Measurements from ENCODE around the gene WDR59.
A peak's percentile ranks its signal among the peaks of the same experiment; 100 is the strongest.
"Not testable (repeated sequence)": the region's sequence is repeated elsewhere in the genome, so short reads cannot be mapped to it uniquely, and the experiment has no call there.

The WDR59 gene

GRCh38 chr16:74984529-74985296 is at the start of gene WDR59:
WDR59 (minus strand) TSS chr16:74985123; CDS start chr16:74985017, 106 bp downstream.
- peak; percentile 97 for DNase-seq (ENCODE audit: low spot score)
- H3K27ac ChIP-seq: peak within 1 kb of the TSS; percentile 75
- ChIA-PET CTCF (interaction anchor here (1.4 kb wide), 1 partner anchor 126 kb away, joined by 4 read pairs; no protein-coding TSS in a partner anchor), POLR2A (ENCODE audit: low non-redundant PET) (interaction anchor here (0.6 kb wide), 1 partner anchor 334 kb away, joined by 3 read pairs; no protein-coding TSS in a partner anchor)
- TF ChIP-seq CTCF (conservative IDR thresholded peaks at IDR 0.05; ENCODE audit: low read depth): no peak

GRCh38 chr16:75032655-75033054 is 47.7 kb upstream of the WDR59 start:
- ChIA-PET CTCF (no interaction called here), POLR2A (ENCODE audit: low non-redundant PET) (no interaction called here)
- no peak for TF ChIP-seq CTCF (conservative IDR thresholded peaks at IDR 0.05; ENCODE audit: low read depth)
- H3K27ac ChIP-seq: no peak overlapping the region
- no peak for DNase-seq (ENCODE audit: low spot score)

- POLR2A ChIA-PET (ENCODE audit: low non-redundant PET): no interaction called here
These were observed 44.9 kb upstream of the WDR59 start for GRCh38 chr16:75029854-75030253.

GRCh38 chr16:75028544-75029135 is 43.7 kb upstream of the WDR59 start:
- no peak for DNase-seq (ENCODE audit: low spot score)
- TF ChIP-seq CTCF (conservative IDR thresholded peaks at IDR 0.05; ENCODE audit: low read depth): no peak
- CTCF ChIA-PET: no interaction called here
- POLR2A ChIA-PET (ENCODE audit: low non-redundant PET): no interaction called here
- H3K27ac ChIP-seq: no peak overlapping the region

More at GRCh38 chr16:75029854-75030253, 44.9 kb upstream of the WDR59 start:
- no peak overlapping the region for H3K27ac ChIP-seq
- CTCF ChIA-PET: no interaction called here
- no peak for DNase-seq (ENCODE audit: low spot score)
- no peak for TF ChIP-seq CTCF (conservative IDR thresholded peaks at IDR 0.05; ENCODE audit: low read depth)

- no peak for TF ChIP-seq CTCF (conservative IDR thresholded peaks at IDR 0.05; ENCODE audit: low read depth)
- no peak overlapping the region for H3K27ac ChIP-seq
- no peak for DNase-seq (ENCODE audit: low spot score)
- ChIA-PET POLR2A (ENCODE audit: low non-redundant PET) (no interaction called here), CTCF (no interaction called here)
These were observed 42.8 kb upstream of the WDR59 start for GRCh38 chr16:75027520-75028300.

GRCh38 chr16:75026892-75027391 is 42.0 kb upstream of the WDR59 start:
- no peak for DNase-seq (ENCODE audit: low spot score)
- TF ChIP-seq CTCF (conservative IDR thresholded peaks at IDR 0.05; ENCODE audit: low read depth): no peak
- no peak overlapping the region for H3K27ac ChIP-seq
- POLR2A ChIA-PET (ENCODE audit: low non-redundant PET): no interaction called here
- CTCF ChIA-PET: no interaction called here

- H3K27ac ChIP-seq; POLR2A ChIA-PET (ENCODE audit: low non-redundant PET): not testable (repeated sequence)
These were observed 41.4 kb upstream of the WDR59 start for GRCh38 chr16:75026239-75026891.

More at GRCh38 chr16:75026239-75026891, 41.4 kb upstream of the WDR59 start:
- not testable (repeated sequence) for DNase-seq (ENCODE audit: low spot score)
- CTCF ChIA-PET: interaction anchor here (0.6 kb wide), 1 partner anchor 31 kb away, joined by 4 read pairs; no protein-coding TSS in a partner anchor

Measured in RWPE1 (cell line).